LHCN-M2 (cell line): ENCODE data around the gene ULK2. TPM values are rescaled to one million over a fixed set of nuclear protein-coding genes. Genes with fewer than 3 reads are reported as not detected.
"Not testable (repeated sequence)": the region's sequence is repeated elsewhere in the genome, so short reads cannot be mapped to it uniquely, and the experiment has no call there.

Experiments
- DNase-seq: peaks from one replicate; pipeline ENCODE4 v3.0.0-alpha.2; 2012; ENCODE audit warnings: low read depth
- total RNA-seq: library from RNA; depleted of rRNA; stranded (reverse); fragments of >200 nt; gene quantifications from 2 replicates; pipeline ENCODE4 v1.2.3, GENCODE V29; 2014

Gene ULK2
- total RNA-seq, 1 experiment from 2014 or later: 12.4 TPM

DNA sequence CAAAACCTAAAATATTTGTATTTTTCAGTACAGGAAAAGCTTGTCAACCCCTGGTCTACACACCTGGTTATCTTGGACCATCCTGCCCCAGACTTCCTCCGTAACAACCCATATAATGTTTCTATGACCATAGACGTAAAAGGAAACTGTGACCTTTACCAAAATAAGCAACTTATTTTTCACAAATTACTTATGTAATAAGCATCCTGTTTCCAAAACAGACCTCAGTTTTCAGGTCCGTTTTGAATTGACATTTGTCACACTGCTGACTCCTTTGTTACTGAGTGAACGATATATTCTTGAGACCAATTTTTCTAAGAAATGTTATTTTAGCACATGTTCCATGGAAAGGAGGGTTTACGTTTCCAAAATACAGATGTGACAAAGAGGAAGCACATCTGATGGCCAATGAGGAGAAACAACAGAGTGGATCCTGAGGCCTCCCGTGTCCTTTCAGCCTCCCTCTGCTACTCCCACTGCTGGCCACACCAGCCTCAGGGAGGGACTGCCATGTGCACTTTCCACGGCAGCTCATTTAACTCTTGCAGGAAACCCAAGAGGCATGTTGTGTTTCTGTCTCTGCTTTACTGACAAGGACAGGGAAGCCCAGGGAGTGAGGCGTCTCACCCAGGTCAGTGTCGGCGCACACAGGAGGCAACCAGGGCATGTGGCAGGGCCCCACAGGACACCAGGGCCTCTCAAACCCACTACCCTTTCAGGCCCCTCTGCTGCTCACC is 99.5 kb downstream of the ULK2 start:
- no peak for DNase-seq

DNA sequence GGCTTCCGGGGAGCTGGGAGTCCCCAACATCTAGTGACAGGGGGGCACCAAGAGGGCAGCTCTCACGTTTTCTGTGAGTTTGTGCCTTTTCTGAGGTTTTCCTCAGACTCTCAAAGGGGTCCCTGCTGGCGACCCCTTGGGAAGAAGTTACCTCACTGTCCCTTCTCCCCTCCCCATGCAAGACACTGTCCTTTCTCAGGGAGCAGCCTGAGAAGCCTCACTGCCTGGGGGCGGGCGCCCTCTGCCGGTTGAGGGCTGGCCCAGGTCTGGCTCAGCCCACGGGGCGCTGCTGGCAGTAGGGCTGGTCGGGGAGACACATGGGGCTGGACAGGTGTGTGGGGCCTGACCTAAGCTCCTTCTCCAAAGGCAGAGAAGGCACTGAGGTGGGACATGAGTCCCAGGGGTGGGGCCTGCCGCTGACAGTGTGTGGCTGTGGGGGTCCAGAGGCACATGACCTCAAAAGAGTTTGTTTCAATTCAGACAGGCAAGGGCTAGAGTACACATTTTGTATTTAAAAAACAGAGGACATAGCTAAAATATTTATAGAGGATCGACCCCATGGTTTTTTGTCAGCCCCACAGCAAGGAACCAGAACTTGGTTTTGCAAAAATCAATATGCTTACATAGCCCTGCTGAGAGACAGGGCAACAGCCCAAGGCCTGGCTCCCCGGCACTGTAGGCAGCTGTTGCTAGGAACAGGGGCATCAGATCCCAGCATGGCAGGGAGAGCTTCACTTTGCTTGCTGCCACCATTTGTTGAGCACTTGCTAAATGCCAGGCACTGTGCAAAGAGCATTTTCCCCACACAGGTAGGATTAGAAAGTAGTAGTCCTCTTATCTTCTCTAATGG is 101.1 kb downstream of the ULK2 start:
- peak; percentile 37 for DNase-seq

DNA sequence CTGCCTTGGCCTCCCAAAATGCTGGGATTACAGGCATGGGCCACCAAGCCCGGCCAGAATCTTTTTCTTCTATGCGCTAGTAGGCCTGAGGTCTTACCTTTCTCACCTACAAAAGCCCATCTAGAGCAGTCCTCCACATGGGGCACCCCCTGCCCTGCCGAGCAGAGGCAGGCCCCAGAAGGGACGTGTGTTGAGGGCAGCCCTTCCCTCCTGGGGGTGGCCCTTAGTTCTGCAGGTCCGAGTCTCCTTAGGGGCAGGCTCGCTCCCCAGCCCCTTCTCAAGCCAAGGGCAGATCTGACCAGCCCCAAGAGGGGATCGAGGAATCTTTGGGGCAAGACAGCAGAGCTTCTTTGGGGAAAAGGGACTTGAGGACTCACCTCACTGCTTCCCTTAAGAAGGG is 101.7 kb downstream of the ULK2 start:
- no peak for DNase-seq

DNA sequence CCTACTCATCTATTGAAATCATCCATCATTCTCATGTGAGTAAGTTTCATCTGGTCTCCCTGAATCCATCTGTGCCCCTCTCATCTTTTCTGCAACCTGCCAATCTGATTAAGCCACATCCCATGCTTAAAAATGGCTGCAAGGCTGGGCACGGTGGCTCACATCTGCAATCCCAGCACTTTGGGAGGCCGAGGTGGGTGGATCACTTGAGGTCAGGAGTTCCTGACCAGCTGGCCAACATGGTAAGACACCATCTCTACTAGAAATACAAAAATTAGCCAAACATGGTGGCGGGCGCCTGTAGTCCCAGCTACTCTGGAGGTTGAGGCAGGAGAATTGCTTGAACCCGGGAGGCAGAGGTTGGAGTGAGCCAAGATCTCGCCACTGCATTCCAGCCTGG is 103.7 kb downstream of the ULK2 start:
- not testable (repeated sequence) for DNase-seq

DNA sequence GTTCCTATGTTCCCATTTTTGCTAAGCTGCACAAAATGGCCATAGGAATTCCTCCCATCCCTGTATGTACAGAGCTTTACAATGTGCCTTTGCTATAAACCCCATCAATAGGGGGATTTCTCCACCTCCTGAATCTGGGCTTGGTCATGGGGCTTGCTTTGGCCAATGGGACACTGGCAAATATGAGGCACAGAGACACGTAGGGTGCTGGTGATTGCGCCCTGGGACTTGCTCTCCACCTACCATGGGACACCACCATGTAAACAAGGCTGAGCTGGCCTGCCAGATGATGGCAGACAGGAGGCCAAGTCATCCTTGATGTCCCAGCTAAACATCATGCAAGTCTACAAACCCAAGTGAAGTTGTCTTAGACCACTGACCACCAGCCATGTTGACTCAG is 104.3 kb downstream of the ULK2 start:
- DNase-seq: no peak

DNA sequence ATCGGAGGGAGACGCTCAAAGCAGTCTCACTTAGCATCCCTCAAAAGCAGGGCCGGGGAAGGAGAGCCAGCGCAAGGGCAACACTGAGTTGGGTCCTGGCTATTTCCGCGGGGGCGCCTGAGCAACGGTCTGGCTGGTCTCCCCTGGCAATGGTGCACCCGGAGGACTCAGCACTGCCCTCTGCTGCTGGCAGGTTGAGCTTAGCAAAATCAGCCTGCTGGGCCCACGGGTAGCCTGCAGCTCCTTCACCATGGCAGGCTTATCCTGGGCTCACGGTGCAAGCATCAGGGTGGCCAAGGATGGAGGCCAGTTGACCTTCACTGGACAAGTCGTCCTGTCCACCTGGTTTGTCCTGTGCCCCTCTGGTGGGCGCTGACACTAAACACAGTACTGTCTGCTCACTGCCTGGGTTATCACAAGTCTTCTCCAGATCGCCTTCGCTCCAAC is 105.2 kb downstream of the ULK2 start:
- DNase-seq: peak; percentile 37

DNA sequence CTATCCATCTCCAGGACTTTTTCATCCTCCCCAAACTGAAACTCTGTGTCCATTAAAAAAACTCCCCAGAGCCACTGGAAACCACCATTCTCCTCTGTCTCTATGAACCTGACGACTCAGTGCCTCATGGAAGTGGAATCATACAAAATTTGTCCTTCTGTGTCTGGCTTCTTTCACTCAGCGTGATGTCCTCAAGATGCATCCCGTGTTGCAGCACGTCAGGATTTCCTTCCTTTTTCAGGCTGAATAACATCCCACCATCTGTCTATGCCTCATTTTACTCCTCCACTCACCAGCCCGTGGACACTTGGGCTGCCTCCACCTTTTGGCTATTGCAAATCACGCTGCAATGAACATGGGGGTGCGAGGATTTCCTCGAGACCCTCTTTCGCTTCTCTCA is 107.0 kb downstream of the ULK2 start:
- DNase-seq: no peak

DNA sequence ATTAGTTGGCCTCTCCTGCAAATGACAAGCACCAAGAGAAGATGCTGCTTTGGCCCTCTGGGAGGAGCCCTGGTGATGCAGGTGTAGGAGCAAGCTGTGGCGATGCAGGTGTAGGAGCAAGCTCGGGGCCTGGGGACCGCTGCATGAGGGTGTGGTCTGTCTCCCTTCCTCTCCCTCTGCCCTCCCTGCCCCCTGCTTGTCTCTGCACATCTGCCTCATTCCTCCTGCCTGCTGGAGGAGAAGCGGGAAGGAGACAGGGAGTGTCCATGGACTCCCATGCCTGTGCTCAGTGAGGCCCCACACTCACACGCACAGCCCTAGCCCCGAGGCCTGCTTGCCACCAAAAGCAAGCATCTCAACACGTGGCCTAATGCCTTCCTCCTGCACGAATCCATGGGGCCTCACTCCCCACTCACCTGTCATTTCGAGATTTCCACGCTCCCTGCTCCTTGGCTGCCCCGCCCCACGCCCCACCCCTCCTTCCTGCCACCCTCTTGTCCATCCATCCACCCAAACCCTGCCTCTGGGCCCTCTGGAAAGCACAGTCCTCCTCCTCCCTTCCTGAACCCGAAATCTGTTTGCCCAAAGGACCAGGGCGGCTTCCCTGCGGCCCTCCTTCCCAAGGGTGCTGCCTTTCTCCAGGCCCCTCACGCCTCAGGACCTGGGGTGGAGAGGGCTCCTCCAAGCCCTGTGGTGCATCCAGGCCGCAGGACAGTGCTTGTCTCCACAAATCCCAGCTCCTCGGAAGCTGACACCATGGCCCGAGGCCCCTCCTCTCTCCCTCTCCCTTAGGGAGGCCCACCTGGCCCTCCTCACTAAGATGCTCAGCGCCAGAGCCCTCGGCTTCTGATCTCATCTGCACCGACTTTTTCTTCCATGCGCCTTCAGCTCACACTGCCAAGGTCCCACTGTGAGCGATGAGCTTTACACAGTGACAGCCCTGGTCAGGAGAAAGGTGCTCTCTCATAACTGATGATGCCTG is 107.9 kb downstream of the ULK2 start:
- DNase-seq: no peak

DNA sequence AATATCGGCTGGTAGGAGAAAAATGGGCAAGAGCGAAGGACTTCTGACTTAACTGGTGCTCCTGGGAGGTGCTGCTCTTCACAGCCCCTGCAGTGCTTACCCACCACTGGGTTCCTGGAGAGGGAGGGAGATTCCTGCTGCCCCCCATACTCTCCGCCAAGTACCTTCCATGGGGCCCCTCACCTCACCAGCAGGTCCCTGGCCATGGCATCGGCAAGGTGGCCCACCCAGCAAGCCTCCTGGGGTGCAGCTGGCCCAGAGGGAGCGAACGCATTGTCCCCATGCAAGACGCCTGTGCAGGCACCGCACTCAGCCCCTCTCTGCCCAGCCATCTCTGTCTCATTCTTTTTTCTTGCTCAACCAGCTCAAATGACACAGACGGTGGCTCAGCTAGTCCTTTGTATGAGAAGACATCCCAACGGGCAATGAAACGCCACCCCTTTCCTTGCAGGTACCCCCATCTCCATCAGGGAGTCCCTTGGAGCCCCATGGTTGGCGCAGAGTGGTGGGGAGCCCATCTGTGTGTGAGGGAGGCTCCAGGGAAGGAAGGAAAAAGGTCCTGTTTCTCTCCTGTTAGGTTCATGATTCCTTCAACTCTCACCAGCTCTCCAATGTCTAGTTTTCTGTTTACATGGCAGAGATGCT is 110.1 kb downstream of the ULK2 start:
- DNase-seq: no peak

DNA sequence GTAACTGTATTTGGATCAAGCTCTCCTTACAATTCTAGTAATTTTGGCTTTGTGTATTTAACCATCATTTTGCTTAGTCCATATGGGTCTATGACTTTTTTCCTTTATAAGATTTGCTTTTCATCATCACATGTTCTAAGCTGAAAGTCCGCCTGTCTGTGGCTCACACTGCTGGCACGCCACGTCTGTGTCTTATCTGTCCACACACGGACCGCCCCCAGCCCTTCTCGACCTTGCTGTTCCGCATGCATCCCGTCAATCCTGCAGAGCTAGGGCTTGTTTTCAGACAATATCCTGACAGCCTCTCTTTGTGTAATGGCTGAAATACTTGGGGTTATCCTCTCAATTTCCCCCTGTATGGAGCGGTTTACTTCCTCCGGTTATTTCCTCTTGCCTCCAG is 111.2 kb downstream of the ULK2 start:
- no peak for DNase-seq

DNA sequence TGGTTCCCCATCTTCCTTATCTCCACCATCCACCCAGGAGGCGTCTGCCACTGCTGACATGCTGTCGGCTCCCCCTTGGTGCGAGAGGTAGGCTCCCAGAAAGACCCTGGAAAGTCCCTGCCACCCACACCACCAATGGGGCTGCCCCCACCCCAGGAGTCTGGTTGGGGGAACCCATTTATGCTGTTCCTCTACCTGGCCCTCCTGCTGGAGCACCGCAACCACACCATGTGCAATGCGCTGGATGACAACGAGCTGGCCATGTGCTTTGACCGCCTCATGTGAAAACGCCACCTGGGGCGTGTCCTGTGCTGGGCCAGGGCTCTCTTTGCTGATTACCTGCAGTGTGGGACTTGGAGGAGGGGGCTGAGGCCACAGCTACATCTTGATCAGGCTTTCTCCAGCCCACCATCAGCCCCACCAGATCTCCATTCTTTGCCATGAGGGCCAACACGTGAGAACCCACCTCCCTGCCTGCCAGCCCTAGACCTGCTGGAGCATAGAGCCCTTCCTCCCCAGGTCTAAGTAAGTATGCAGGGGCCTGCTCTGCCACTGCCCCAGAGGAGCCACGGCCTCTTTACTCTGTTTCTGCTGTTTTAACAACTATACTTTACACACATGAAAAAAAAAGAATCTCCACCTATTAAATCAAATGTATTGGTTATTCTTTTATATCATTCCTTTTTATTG is 111.8 kb downstream of the ULK2 start:
- no peak for DNase-seq

DNA sequence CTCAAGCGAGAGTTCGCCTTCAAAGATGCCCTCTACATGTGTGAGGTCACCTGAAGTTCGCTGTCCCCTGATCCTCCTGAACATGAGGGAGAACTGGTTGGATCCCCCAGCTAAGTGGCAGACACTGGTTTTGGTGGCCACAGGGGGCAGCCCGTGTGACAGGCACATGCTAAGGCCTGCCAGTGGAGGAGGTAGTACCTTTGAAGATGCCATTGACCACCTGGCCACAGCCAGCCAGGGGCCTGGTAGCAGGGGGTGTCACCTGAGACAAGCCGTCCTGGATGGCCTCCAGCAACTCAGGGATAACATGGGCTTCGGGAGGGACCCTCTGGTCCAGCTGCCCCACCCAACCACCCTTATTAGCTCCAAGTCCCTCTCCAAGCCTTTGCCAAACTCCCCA is 112.3 kb downstream of the ULK2 start:
- DNase-seq: no peak

DNA sequence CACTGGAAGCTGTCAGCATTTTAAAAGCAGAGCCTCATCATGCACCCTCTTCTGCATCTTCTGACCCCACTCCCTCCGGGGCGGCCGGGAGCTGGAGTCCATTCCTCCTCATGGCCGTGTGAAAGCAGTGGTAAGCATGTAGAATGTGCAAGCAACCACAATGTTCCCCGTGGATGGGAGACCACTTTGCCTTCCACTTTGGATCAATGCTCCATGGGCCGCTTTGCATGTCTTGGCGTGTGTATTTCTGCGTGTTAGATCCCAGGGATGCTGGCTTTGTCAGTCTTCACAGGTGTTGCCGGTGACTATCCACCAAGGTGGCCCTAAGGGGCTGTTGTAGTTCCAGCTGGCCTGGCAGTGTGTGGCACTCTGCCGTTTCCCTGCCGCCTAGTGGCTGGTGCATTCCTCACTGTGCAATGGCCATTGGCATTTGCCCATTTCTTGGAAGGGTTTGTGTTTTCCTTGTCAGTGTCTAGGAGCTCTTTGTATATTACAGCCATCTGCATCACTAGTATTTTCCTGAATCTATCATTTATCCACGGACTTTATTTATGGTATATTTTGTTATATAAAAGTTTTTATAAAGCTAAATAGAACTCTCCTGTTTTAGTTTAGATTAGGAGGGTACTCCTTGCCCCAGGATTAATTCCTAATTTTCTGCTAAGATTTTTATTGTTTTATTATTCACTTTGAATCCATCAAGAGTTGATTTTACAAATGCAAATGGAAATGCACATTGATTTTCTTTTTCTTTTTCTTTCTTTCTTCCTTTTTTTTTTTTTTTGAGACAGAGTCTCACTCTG is 113.9 kb downstream of the ULK2 start:
- DNase-seq: peak; percentile 62

DNA sequence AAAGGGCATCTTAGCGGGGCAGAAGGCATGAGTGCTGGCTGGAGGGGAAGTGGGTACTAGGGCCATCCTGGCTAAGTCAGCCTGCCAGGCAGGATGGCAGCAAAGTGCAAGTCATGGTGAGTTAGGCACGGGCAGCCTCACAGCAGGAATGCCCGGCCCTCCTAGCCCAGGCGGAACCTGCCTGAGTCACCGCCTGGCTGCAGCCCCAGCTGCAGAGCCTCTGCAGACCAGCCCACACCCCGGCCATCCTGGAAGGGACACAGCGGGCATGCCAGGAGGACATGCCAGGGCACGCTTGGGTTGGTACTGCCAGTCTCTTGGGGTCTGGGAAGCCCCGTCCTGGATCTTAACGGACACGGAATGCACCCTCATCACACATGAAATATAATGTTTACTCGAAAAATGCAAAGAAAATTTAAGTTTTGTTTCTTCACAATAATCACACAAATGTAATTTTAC is 114.7 kb downstream of the ULK2 start:
- peak; percentile 92 for DNase-seq

DNA sequence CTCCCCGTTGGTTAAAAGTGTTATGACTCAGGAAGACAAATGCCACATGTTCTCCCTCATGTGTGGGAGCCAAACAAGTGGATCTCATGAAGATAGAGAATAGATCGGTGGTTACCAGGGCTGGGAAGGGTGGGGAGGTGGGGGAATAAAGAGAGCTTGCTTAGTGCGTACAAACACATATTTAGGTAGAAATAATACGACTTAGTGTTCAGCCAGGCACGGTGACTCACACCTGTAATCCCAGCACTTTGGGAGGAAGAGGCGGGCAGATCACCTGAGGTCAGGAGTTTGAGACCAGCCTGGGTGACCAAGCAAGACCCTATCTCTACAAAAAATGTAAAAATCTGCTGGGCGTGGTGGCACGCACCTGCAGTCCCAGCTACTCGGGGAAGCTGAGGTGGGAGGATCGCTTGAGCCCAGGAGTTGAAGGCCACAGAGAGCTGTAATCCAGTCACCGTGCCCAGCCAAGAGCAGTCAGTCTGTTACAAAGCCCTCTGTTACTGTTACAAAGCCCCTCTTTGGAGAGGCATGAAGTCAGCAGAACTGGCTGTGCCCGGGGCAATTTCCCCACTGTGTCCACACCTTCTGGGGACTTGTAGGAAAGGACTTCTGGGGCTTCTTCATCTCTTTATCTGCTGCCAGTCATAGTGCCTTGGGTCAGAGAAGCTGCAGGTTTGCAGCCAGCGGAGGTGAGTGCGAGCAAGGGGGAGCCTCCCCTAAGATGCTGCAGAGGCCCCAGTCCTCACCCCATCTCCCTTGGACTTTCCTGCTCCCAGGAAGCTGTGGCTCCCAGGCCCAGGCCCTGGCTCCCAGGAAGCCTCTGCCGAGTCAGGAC is 115.3 kb downstream of the ULK2 start:
- no peak for DNase-seq

DNA sequence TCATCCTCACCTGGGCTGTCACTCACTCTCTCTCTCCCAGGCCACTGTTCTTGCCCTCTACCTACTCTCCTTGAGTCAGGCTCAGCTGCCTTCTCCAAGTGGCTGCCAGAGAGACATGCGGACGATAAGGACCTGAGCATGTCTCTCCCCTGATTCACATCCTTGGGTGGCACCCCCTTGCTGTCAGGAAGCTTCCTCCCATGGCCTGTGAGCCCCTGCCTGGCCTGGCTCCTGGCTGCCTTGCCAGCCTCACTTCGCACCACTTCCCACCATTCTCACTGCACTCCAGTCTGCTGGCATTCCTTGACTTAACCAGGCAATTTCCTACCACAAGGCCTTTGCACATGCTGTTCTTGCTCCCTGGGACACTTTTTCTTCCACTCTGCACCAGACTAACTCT is 116.9 kb downstream of the ULK2 start:
- DNase-seq: peak; percentile 27

DNA sequence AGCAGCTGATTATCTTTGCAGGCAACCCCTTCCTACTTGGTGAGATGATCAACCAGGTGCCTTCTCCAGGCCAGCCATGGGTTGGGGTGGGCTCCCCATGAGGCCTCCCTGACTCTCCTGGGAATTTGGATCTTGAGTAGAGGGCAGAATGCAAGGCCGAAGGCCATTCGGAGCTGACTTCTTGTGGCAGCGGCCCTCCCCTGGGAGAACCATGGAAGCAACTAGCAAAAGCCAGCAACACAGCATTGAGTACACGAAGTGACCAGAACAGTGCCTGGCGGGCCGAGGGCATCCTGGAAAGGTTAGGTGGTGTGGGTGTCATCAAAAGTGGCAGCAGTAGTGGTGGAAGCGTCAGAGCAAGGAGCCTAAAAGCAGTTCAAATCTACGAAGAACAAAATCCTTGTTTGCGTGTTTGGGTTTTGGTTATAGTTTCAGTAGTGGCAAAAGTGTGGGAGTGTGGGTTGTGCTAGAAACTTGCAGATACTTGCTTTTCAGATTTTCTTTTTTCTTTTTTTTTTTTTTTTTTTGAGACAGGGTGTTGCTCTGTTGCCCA is 117.6 kb downstream of the ULK2 start:
- DNase-seq: no peak

DNA sequence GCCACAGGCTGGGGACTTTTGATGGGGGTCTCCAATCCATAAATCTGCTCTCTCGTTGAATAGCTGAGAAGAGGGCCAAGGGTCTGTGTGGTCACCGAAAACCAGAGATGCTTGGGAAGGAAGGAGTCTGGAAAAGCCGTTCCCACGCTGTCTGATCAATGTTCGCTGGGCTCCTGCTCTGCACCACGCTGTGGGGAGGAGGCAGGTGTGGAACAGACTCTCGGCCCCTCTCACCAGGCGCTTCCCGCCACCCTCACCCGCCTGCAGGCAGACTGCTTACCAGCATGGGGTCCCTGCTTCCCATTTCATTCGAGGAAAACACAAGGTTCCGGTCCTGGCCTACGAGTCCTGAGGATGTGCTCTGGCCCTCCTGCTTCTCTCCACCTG is 118.9 kb downstream of the ULK2 start:
- DNase-seq: no peak
